Left renal pelvis (tissue), 4 donors: ENCODE measurements around the gene KLHL29. TPM values are rescaled to one million over a fixed set of nuclear protein-coding genes. Genes with fewer than 3 reads are reported as not detected.
"Not testable (repeated sequence)": the region's sequence is repeated elsewhere in the genome, so short reads cannot be mapped to it uniquely, and the experiment has no call there.

Source experiments
- DNase-seq, 4 donors: peaks; one replicate each; pipeline ENCODE4 v3.0.0-alpha.2; 2013; ENCODE audit warnings: low read depth in 4 of 4, low spot score in 3 of 4
- polyA plus RNA-seq, 4 donors: library from polyadenylated mRNA; unstranded; fragments of 120-200 nt; gene quantifications; one replicate each; pipeline ENCODE4 v1.2.1, GENCODE V29; 2013; ENCODE audit not compliant: insufficient read length in 4 of 4

Gene KLHL29
- polyA plus RNA-seq, result 10 to 100 TPM in 3 of 4 donors, 1 to 10 TPM in 1; 7.5 to 11.6 (median 11.1) TPM

- DNase-seq, result no peak
Measured at GRCh38 chr2:23384551-23385343, at the start of gene KLHL29. Gene KLHL29, plus strand, starts transcription at chr2:23385179. Its CDS starts 177,018 bp downstream, at chr2:23562197.

- DNase-seq, result no peak
Measured at GRCh38 chr2:23335550-23335949, 49.4 kb upstream of the KLHL29 start.

- no peak for DNase-seq
Measured at GRCh38 chr2:23342075-23342474, 42.9 kb upstream of the KLHL29 start.

GRCh38 chr2:23346029-23346428, 39.0 kb upstream of the KLHL29 start:
- no peak for DNase-seq

- no peak for DNase-seq
Measured at GRCh38 chr2:23346781-23347180, 38.2 kb upstream of the KLHL29 start.

- no peak for DNase-seq
Measured at GRCh38 chr2:23347471-23348092, 37.4 kb upstream of the KLHL29 start.

- not testable (repeated sequence) for DNase-seq
Measured at GRCh38 chr2:23348093-23348481, 36.9 kb upstream of the KLHL29 start.

- DNase-seq, result no peak
Measured at GRCh38 chr2:23349508-23349907, 35.5 kb upstream of the KLHL29 start.

- no peak for DNase-seq
Measured at GRCh38 chr2:23350041-23350791, 34.8 kb upstream of the KLHL29 start.

- no peak for DNase-seq
Measured at GRCh38 chr2:23350792-23351355, 34.1 kb upstream of the KLHL29 start.

- DNase-seq, result peak; percentile 69 to 77 (median 74)
Measured at GRCh38 chr2:23351388-23352141, 33.4 kb upstream of the KLHL29 start.

GRCh38 chr2:23354554-23354953, 30.4 kb upstream of the KLHL29 start:
- no peak for DNase-seq

- DNase-seq, result no peak
Measured at GRCh38 chr2:23355001-23355400, 30.0 kb upstream of the KLHL29 start.

- no peak for DNase-seq
Measured at GRCh38 chr2:23356711-23357110, 28.3 kb upstream of the KLHL29 start.

- no peak for DNase-seq
Measured at GRCh38 chr2:23359631-23360567, 25.1 kb upstream of the KLHL29 start.

- DNase-seq, result peak in 1 of 4 donors; percentile 27
Measured at GRCh38 chr2:23360571-23361125, 24.3 kb upstream of the KLHL29 start.

GRCh38 chr2:23361152-23361551, 23.8 kb upstream of the KLHL29 start:
- DNase-seq, result no peak

- DNase-seq, result no peak
Measured at GRCh38 chr2:23363268-23363667, 21.7 kb upstream of the KLHL29 start.

- DNase-seq, result no peak
Measured at GRCh38 chr2:23363831-23364230, 21.1 kb upstream of the KLHL29 start.
